IPS-18a (cell line): ENCODE data around the gene TRIP6.

Source experiments
- H3K27ac ChIP-seq: one replicate; pipeline ENCODE4 v1.5.1; 2013; ENCODE audit warnings: low read length
- H3K27me3 ChIP-seq: one replicate; pipeline ENCODE4 v1.6.1; 2013; ENCODE audit warnings: mild to moderate bottlenecking, low read length; ENCODE audit not compliant: control insufficient read depth, insufficient read depth
- H3K36me3 ChIP-seq: one replicate; pipeline ENCODE4 v1.6.1; 2013; ENCODE audit warnings: low read depth, low read length; ENCODE audit not compliant: control insufficient read depth
- H3K4me1 ChIP-seq: one replicate; pipeline ENCODE4 v1.6.1; 2013; ENCODE audit warnings: low read depth, low read length; ENCODE audit not compliant: control insufficient read depth
- H3K4me3 ChIP-seq: one replicate; pipeline ENCODE4 v1.5.1; 2013; ENCODE audit warnings: low read length
- H3K9ac ChIP-seq: one replicate; pipeline ENCODE4 v1.6.1; 2013; ENCODE audit warnings: mild to moderate bottlenecking, low read length, moderate library complexity
- H3K9me3 ChIP-seq: one replicate; pipeline ENCODE4 v1.6.1; 2013; ENCODE audit warnings: low read depth, low read length; ENCODE audit not compliant: control insufficient read depth

Gene TRIP6

DNA sequence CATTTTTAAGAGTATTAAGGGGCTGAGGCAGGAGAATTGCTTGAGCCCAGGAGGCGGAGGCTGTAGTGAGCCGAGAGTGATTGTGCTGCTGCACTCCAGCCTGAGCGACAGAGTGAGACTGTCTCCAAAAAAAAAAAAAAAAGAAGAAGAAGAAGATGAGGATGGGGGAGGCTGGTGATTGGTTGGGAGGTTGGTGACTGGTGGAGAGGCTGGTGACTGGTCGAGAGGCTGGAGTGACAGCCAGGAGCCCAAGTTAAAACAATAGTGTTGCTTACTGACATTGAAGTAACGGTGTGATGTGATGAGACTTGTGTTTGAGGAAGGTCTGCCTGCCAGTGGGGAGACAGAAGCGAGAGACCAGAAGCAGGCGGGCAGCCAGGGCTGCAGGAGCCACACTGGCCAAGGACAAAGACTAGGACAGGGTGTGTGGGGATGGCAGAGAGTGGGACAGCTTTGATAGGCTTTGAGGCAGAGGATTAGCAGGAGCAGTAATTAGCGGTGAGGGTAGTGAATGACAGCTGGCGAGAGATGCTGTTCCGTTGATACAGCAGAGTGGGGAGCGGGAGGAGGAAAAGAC is 12.6 kb downstream of the TRIP6 start:
- no peaks in the 10 kb centered on the region for H3K27me3 ChIP-seq
- no peaks in the 10 kb centered on the region for H3K9me3 ChIP-seq
- no peak overlapping the region for H3K4me3 ChIP-seq
- no peak overlapping the region for H3K27ac ChIP-seq
- H3K9ac ChIP-seq = no peak overlapping the region
- peaks cover 8% of the 10 kb centered on the region for H3K4me1 ChIP-seq
- H3K36me3 ChIP-seq = peaks cover 70% of the 10 kb centered on the region

- Histone ChIP-seq H3K36me3 (peaks cover 79% of the 10 kb centered on the region), H3K27me3 (no peaks in the 10 kb centered on the region), H3K4me3 (no peak overlapping the region), H3K27ac (no peak overlapping the region), H3K9me3 (no peaks in the 10 kb centered on the region), H3K9ac (no peak overlapping the region), H3K4me1 (peaks cover 8% of the 10 kb centered on the region)
Measured at GRCh38 chr7:100880645-100881044, 13.5 kb downstream of the TRIP6 start.

GRCh38 chr7:100881136-100881535 is 13.9 kb downstream of the TRIP6 start:
- no peak overlapping the region for H3K4me3 ChIP-seq
- no peaks in the 10 kb centered on the region for H3K27me3 ChIP-seq
- peaks cover 4% of the 10 kb centered on the region for H3K4me1 ChIP-seq
- H3K36me3 ChIP-seq = peaks cover 84% of the 10 kb centered on the region
- H3K9me3 ChIP-seq = no peaks in the 10 kb centered on the region
- H3K27ac ChIP-seq = no peak overlapping the region
- H3K9ac ChIP-seq = no peak overlapping the region

DNA sequence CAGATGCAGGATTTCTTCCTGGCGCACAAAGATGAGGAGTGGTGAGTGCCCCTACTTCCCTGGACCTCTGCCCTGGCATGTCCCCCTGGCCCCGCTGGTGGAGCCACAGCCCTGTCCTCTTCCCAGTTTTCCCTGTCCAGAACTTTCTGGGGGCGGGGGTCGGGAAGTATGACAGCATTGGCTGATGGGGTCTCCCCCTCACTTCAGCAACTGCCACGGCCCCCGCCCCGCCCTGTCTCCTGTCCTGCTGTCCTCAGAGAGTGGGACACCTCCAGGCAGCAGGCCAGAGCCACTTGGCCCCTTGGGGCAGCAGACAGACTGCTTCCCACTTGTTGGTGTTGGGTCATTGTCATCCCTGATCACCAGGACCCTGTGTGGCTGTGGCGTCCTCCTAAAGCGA is 15.0 kb downstream of the TRIP6 start:
- Histone ChIP-seq H3K4me3 (no peak overlapping the region), H3K9me3 (no peaks in the 10 kb centered on the region), H3K4me1 (peaks cover under 1% of the 10 kb centered on the region), H3K36me3 (peaks cover 85% of the 10 kb centered on the region), H3K27ac (no peak overlapping the region), H3K9ac (no peak overlapping the region), H3K27me3 (no peaks in the 10 kb centered on the region)

DNA sequence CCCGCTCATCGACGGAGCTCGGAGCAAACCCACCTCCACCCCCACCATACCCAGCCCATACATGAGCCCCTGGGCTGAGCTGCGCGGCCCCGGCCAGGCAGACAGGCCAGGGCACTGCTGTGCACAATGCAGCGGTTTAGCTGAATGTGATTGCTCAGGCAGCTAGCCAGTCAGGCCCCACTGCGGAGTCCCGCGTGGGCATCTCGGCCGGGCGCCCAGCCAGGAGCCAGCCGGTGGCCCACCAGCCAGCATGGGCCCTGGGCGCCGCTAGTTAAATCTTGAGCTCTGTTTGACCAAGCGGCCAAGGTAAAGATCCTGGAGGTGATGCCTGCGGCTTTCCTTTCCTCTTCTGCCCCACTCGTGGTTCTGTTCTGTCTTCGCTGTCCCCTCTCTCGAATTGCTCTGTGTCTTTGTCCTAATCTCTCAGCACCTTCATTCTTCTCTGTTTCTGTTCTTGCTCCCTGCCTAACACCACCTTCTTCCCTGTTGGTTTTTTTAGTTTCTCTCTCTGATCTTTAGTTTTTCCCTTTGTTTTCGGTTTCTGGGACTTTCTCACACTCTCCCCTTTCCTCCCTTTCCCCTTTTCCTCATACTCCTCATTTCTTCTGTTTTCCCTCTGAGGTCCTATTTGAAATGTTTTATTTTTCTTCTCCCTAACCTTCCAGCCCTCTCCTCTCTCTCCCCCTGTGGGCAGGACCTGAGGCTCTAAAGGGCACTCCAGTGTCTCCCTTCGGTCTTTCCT is 15.8 kb downstream of the TRIP6 start:
- H3K9ac ChIP-seq = no peak overlapping the region
- H3K27ac ChIP-seq = no peak overlapping the region

GRCh38 chr7:100884736-100885439 is 17.7 kb downstream of the TRIP6 start:
- Histone ChIP-seq H3K4me3 (no peak overlapping the region), H3K9ac (no peak overlapping the region), H3K4me1 (peaks cover 5% of the 10 kb centered on the region)

More for the DNA sequence above, 15.8 kb downstream of the TRIP6 start:
- Histone ChIP-seq H3K4me1 (peaks cover 5% of the 10 kb centered on the region), H3K27me3 (no peaks in the 10 kb centered on the region), H3K36me3 (peaks cover 87% of the 10 kb centered on the region), H3K4me3 (no peak overlapping the region), H3K9me3 (no peaks in the 10 kb centered on the region)

DNA sequence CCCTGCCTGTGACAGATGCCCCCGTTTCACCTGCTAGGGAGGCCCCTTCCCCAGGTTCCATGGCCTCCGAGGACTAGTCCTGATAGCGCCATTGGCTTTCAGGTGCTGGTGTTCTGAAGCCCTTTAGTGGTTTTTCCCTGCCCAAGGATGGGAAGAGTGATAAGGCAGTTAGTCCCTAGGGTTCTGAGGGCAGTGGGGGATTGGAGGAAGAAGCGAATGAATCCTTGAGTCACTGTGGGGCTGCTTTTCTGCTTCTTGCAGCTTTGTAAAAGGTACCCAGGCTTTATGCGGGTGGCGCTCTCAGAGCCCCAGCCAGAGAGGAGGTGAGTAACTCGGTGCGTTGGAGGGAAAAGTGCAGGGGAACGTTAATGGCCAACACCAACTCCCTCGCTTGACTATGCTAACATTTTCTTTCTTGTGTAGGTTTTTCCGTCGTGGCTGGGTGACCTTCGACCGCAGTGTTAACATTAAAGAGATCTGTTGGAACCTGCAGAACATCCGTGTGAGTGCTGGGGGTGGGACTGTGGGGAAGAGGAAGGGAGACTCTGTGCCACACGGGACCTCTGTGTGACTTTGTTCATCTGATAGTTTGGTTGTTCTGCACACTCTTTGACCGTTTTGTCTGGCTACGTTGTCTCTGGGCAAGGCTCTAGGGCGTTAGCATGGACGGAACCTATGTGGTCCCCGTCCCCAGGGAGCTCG is 18.4 kb downstream of the TRIP6 start:
- no peak overlapping the region for H3K27ac ChIP-seq
- no peaks in the 10 kb centered on the region for H3K27me3 ChIP-seq
- peaks cover 5% of the 10 kb centered on the region for H3K4me1 ChIP-seq
- H3K9ac ChIP-seq = no peak overlapping the region
- no peaks in the 10 kb centered on the region for H3K9me3 ChIP-seq
- no peak overlapping the region for H3K4me3 ChIP-seq
- H3K36me3 ChIP-seq = peaks cover 75% of the 10 kb centered on the region

More at GRCh38 chr7:100884736-100885439, 17.7 kb downstream of the TRIP6 start:
- H3K9me3 ChIP-seq = no peaks in the 10 kb centered on the region
- no peaks in the 10 kb centered on the region for H3K27me3 ChIP-seq
- peaks cover 78% of the 10 kb centered on the region for H3K36me3 ChIP-seq
- H3K27ac ChIP-seq = no peak overlapping the region

GRCh38 chr7:100886142-100886935 is 19.2 kb downstream of the TRIP6 start:
- H3K4me3 ChIP-seq = no peak overlapping the region
- H3K36me3 ChIP-seq = peaks cover 73% of the 10 kb centered on the region
- no peak overlapping the region for H3K27ac ChIP-seq

DNA sequence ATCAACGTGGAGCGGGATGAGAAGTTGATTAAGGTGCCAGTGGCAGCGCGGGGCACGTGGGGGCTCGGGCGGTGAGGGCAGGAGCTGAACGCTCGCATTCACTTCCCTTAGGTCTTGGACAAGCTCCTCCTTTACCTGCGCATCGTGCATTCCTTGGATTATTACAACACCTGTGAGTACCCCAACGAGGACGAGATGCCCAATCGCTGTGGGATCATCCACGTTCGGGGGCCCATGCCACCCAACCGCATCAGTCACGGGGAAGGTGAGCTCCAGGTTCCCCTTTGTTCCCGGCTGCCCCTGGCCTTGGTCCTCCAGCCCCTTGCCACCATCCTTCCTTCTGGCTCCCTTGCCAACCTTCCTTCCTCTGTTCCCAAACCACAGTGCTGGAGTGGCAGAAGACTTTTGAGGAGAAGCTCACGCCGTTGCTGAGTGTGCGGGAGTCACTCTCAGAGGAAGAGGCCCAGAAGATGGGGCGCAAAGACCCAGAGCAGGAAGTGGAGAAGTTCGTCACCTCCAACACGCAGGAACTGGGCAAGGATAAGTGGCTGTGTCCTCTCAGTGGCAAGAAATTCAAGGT is 19.8 kb downstream of the TRIP6 start:
- Histone ChIP-seq H3K4me3 (peak overlapping the region; percentile 6), H3K27me3 (no peaks in the 10 kb centered on the region), H3K36me3 (peaks cover 66% of the 10 kb centered on the region), H3K9me3 (no peaks in the 10 kb centered on the region), H3K27ac (no peak overlapping the region), H3K4me1 (peaks cover 10% of the 10 kb centered on the region), H3K9ac (no peak overlapping the region)

More at GRCh38 chr7:100886142-100886935, 19.2 kb downstream of the TRIP6 start:
- Histone ChIP-seq H3K9me3 (no peaks in the 10 kb centered on the region), H3K9ac (no peak overlapping the region), H3K4me1 (peaks cover 8% of the 10 kb centered on the region), H3K27me3 (no peaks in the 10 kb centered on the region)

DNA sequence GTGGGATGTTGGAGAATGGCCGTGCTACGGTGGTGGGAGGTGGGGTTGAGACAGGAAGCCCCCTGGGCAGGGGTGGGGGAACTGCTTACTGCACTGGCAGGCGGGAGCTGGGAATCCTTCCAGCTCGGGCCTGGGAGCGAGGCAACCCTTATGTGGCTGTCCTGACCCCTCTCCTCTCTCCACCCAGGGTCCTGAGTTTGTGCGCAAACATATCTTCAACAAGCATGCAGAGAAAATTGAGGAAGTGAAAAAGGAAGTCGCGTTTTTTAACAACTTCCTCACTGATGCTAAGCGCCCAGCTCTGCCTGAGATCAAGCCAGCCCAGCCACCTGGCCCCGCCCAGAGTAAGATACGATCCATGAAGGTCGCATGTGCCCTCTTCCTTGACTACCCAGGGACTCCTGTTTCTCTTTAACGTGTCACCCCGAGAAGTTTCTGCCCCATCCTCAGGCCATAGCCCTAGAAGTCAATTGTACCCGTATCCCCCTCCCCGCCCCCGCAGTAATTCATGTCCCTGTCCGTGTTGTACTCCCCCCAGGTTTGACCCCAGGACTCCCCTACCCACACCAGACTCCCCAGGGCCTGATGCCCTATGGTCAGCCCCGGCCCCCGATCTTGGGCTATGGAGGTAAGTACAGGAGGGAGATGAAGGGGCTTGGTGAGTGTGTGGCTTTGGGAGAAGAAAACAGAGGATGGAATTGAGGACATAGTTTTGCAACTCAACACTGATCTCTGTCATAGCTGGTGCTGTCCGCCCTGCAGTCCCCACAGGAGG is 20.5 kb downstream of the TRIP6 start:
- Histone ChIP-seq H3K27ac (no peak overlapping the region), H3K4me3 (peak overlapping the region; percentile 80), H3K36me3 (peaks cover 60% of the 10 kb centered on the region), H3K9me3 (no peaks in the 10 kb centered on the region), H3K9ac (no peak overlapping the region), H3K4me1 (peaks cover 10% of the 10 kb centered on the region), H3K27me3 (no peaks in the 10 kb centered on the region)
